Measurements from ENCODE around the gene TRAPPC3. TPM values are rescaled to one million over a fixed set of nuclear protein-coding genes. Genes with fewer than 3 reads are reported as not detected.

Gene TRAPPC3
- total RNA-seq, 1 experiment from 2014 or later: 119 TPM

GRCh38 chr1:36148821-36149236, 457 bp downstream of the TRAPPC3 start:
- Histone ChIP-seq H3K9me3 (ENCODE audit: low read length) (no peaks in the 10 kb centered on the region), H3K4me3 (ENCODE audit: low read length) (peak overlapping the region; percentile 94), H3K79me2 (ENCODE audit: low read length) (peaks cover 50% of the 10 kb centered on the region), H3K9me2 (replicated peaks; ENCODE audit: low read length) (no peaks in the 10 kb centered on the region), H3F3A (ENCODE audit: low read length, unreplicated experiment) (no peaks in the 10 kb centered on the region), H3K9ac (ENCODE audit: low read length) (peak overlapping the region; percentile 89), H3K27ac (ENCODE audit: low read length) (peak overlapping the region; percentile 52), H3K27me3 (ENCODE audit: low read length) (no peaks in the 10 kb centered on the region), H4K20me1 (ENCODE audit: low read length) (0 out of 2 replicates have a peak, but pooled peaks cover 7% of the 10 kb centered on the region), H2AFZ (ENCODE audit: low read length) (peak overlapping the region; percentile 76), H3K36me3 (ENCODE audit: low read depth, low read length) (0 out of 2 replicates have a peak, but pooled peaks cover 4% of the 10 kb centered on the region), H3K4me1 (ENCODE audit: insufficient read depth, low read length) (peaks cover 27% of the 10 kb centered on the region), H3K4me2 (ENCODE audit: low read length) (peak overlapping the region; percentile 92)
- BruUV-seq (replicated peaks): TSS peak; percentile 69
- no peak for DNase-seq
- TF ChIP-seq EZH2phosphoT487 (IDR thresholded peaks at IDR 0.05; ENCODE audit: borderline replicate concordance, low read length) (no peak), CTCF (conservative IDR thresholded peaks at IDR 0.05; ENCODE audit: low read depth, low read length) (no peak), EZH2 (IDR thresholded peaks at IDR 0.05; ENCODE audit: low read length, unreplicated experiment) (no peak)
- ChIA-PET CTCF (interaction anchor here (0.6 to 1.8 kb wide), 9 partner anchors 14 to 157 kb away, joined by 3 to 31 read pairs (median 6); partner anchors contain the start of gene SH3D21), POLR2A (ENCODE audit: unreplicated experiment) (interaction anchor here (0.6 kb wide), 1 partner anchor 15 kb away, joined by 3 read pairs; no protein-coding TSS in a partner anchor)
- intact Hi-C loops (cut with micrococcal nuclease): loop anchor here (1.0 to 5.0 kb wide), 6 partner anchors 12 to 136 kb away; partner anchors contain the start of gene THRAP3
- ATAC-seq: no peak; the same call in 1 of the 2 replicates

GRCh38 chr1:36144413-36144812, 4.9 kb downstream of the TRAPPC3 start:
- Histone ChIP-seq H3K27ac (ENCODE audit: low read length) (no peak overlapping the region), H4K20me1 (ENCODE audit: low read length) (0 out of 2 replicates have a peak, but pooled peaks cover 7% of the 10 kb centered on the region), H3K4me1 (ENCODE audit: insufficient read depth, low read length) (peaks cover 11% of the 10 kb centered on the region), H3K27me3 (ENCODE audit: low read length) (no peaks in the 10 kb centered on the region), H3K9me3 (ENCODE audit: low read length) (no peaks in the 10 kb centered on the region), H3K9ac (ENCODE audit: low read length) (no peak overlapping the region), H3K4me2 (ENCODE audit: low read length) (no peak overlapping the region), H3K79me2 (ENCODE audit: low read length) (peaks cover 94% of the 10 kb centered on the region), H3K36me3 (ENCODE audit: low read depth, low read length) (peaks cover 13% of the 10 kb centered on the region), H3K9me2 (replicated peaks; ENCODE audit: low read length) (no peaks in the 10 kb centered on the region), H2AFZ (ENCODE audit: low read length) (no peak overlapping the region), H3F3A (ENCODE audit: low read length, unreplicated experiment) (no peaks in the 10 kb centered on the region), H3K4me3 (ENCODE audit: low read length) (no peak overlapping the region)
- DNase-seq (no peak), ATAC-seq (no peak)
- POLR2A ChIA-PET (ENCODE audit: unreplicated experiment): no interaction called here
- intact Hi-C loops (cut with micrococcal nuclease): no loop called here
- no peak for TF ChIP-seq EZH2phosphoT487 (IDR thresholded peaks at IDR 0.05; ENCODE audit: borderline replicate concordance, low read length)
- no peak for TF ChIP-seq CTCF (conservative IDR thresholded peaks at IDR 0.05; ENCODE audit: low read depth, low read length)
- TF ChIP-seq EZH2 (IDR thresholded peaks at IDR 0.05; ENCODE audit: low read length, unreplicated experiment): no peak
- CTCF ChIA-PET: no interaction called here
- BruUV-seq (replicated peaks): no TSS peak

- ChIA-PET CTCF (no interaction called here), POLR2A (ENCODE audit: unreplicated experiment) (no interaction called here)
- 0 out of 2 replicates have a peak, but pooled peaks cover 3% of the 10 kb centered on the region for H4K20me1 ChIP-seq (ENCODE audit: low read length)
- H2AFZ ChIP-seq (ENCODE audit: low read length): no peak overlapping the region
- H3K27ac ChIP-seq (ENCODE audit: low read length): no peak overlapping the region
- no peaks in the 10 kb centered on the region for H3K27me3 ChIP-seq (ENCODE audit: low read length)
- no peaks in the 10 kb centered on the region for H3F3A ChIP-seq (ENCODE audit: low read length, unreplicated experiment)
- H3K9ac ChIP-seq (ENCODE audit: low read length): no peak overlapping the region
- no peaks in the 10 kb centered on the region for H3K9me2 ChIP-seq (replicated peaks; ENCODE audit: low read length)
- H3K4me1 ChIP-seq (ENCODE audit: insufficient read depth, low read length): peaks cover 11% of the 10 kb centered on the region
- TF ChIP-seq EZH2 (IDR thresholded peaks at IDR 0.05; ENCODE audit: low read length, unreplicated experiment): no peak
- no peak for TF ChIP-seq CTCF (conservative IDR thresholded peaks at IDR 0.05; ENCODE audit: low read depth, low read length)
- no peak for TF ChIP-seq EZH2phosphoT487 (IDR thresholded peaks at IDR 0.05; ENCODE audit: borderline replicate concordance, low read length)
- H3K9me3 ChIP-seq (ENCODE audit: low read length): no peaks in the 10 kb centered on the region
- no TSS peak for BruUV-seq (replicated peaks)
- ATAC-seq (no peak), DNase-seq (no peak)
- intact Hi-C loops (cut with micrococcal nuclease): no loop called here
- no peak overlapping the region for H3K4me2 ChIP-seq (ENCODE audit: low read length)
- H3K79me2 ChIP-seq (ENCODE audit: low read length): peaks cover 88% of the 10 kb centered on the region
- H3K4me3 ChIP-seq (ENCODE audit: low read length): no peak overlapping the region
- peaks cover 16% of the 10 kb centered on the region for H3K36me3 ChIP-seq (ENCODE audit: low read depth, low read length)
These were observed 5.9 kb downstream of the TRAPPC3 start for GRCh38 chr1:36143424-36143823.
